Cardiac septum (tissue), 1 donor: Measurements from ENCODE around the gene LAMA4. TPM values are rescaled to one million over a fixed set of nuclear protein-coding genes. Genes with fewer than 3 reads are reported as not detected.

Experiments used
- DNase-seq: peaks from one replicate; pipeline ENCODE4 v3.0.0-alpha.2; 2020; ENCODE audit warnings: low spot score
- intact Hi-C: fragments of 100-400 bp; cut with DNase I; formaldehyde crosslinking; loops from one replicate; pipeline ENCODE4 v1.14.0; 2022
- total RNA-seq: library from RNA; stranded (reverse); fragmentation: NEBNext Ultra II Directional; extraction: Animal tissue kit (Norgen Biotek cat#: 25700); gene quantifications from one replicate; pipeline ENCODE4 v1.2.1, GENCODE V29; 2021
- donor health status: DM: no; HTN: no; CAD: no.

Gene LAMA4
- total RNA-seq, 1 donor from 2014 or later: 93.9 TPM

DNA sequence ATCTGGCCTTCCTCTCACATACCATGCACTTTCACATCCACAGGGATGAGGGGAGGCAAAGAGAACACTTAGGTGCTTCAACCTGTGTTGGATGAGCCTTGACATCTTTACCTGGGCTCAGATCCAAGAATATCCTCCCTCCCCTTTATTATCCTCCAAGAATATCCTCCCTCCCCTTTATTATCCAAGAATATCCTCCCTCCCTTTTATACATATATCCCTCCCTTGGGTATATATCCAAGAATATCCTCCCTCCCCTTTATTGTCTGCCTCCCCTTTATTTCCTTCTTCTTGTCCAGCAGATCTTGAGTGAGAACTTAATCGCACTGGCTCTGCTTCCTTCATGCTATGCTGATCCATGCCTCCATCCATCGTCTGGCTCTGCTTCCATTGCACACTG lies 30.3 kb downstream of the LAMA4 start:
- intact Hi-C loops: loop anchor here (5.0 kb wide), 1 partner anchor 42 kb away; no protein-coding TSS in a partner anchor

DNA sequence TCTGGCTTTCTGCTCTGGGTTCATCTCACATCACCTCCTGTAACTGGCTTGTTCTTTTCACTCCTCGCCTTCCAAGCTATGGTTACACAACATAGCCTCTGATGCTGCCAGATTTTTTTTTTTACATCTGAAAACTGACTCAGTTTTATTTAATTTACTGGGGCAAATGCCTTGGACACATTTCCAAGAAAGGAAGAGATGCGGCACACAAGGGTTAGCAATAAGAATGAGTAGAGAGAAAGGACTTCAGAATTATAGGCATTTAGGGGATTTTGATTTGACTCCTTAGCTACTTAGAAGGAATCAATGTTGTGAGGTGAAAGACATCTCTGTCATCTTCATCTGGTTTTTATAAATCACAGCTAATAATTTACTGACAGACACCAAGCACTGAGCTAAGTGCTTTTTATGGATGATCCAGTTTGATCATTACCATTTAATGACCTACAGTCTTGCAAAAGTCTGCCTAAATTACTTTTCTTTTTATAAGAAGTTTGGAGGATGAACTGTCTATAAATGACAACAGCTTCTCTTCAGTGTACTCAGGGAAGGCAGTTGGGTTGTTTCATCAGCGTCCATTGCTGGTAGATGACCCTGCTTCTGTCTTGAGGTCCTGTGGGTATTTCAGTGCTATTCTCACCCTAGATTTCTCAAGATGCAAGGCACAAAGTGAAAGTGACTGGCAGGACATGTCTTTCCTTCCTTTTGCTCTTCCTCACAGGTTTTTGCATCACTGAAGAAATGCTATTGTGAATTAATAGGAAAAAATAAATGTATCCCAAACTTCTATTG lies 31.1 kb downstream of the LAMA4 start:
- intact Hi-C loops: loop anchor here (5.0 kb wide), 1 partner anchor 41 kb away; no protein-coding TSS in a partner anchor
- DNase-seq: no peak

More for the DNA sequence above, 30.3 kb downstream of the LAMA4 start:
- no peak for DNase-seq

DNA sequence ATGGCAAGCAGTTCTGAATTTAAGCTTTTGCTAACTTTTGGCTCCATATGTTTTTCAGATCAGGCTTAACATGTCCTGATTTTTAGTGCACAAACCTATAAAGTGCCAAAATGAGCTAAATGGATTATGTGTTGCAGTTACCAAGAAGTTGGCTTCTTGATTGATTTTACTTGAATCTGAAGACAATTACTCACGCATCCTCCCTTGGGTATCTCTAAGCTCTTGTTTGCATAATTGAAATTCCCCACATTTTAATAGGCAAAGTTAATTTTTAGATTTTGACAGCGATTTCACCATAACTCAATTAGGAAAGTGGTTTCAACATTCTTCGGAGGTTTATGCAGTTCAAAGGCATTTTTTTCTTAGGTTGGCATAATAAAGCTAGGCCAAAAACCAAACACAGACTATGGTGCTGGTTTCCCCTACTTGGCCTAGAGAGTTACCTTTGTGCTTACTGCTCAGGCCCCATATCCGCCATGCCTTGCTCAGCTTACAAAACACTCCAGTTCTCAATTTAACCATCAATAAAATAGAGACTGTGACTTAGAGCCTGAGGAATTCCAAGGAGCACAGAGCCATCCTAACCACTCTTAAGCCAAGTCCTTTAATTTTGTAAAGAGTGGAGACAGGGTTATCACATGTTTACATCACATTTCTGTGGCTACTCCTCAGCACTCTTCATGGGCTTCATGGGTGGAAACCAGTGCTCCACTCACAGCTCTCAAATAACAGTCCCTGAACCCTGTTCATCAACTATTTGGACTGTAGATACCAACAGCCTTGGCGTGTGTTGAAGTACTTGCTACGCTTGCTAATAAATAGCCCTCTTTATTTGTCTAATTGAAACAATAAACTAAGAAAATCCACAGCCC lies 32.1 kb downstream of the LAMA4 start:
- intact Hi-C loops: loop anchor here (5.0 kb wide), 1 partner anchor 40 kb away; no protein-coding TSS in a partner anchor
- DNase-seq: no peak

DNA sequence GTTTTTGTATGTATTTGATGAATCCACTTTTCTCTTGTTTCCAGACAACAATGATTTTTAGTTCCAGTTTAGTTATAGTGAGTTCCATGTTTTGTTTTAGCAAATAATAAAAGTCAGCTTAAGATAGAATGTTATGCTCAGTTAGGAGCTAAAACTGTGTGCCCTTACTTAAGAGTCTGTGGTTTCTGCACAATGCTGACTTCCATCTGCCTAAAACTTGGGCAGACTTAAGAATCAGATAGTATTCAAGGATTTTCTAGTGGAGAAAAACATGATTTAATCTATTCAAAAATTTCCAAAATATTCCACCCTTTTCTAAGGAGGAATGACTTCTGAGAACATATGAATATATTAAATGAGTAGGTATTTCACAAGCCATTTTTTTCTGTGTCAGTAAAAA lies 32.8 kb downstream of the LAMA4 start:
- intact Hi-C loops: loop anchor here (5.0 kb wide), 1 partner anchor 39 kb away; no protein-coding TSS in a partner anchor
- DNase-seq: no peak

DNA sequence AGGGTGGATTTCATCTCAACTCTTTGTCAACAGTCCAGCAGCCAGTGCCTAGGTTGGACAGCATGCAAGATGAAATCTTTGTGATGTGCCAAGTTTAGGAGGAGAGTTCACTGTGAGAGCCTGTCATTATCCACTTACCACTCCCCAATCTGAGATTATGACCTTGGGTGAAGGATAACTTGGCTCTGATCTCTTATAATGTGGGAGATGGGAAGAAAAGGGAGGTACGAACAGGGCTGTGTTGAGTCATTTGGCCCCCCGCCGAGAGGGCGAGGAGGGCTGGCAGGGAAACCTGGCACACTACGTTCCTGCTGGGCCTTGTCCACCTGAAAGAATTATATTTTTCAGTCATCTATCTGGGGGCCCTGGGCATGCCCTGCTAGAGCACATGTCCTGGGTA lies 35.8 kb downstream of the LAMA4 start:
- no peak for DNase-seq
- intact Hi-C loops: loop anchor here (5.0 kb wide), 1 partner anchor 34 kb away; the partner anchor contains the start of gene LAMA4

DNA sequence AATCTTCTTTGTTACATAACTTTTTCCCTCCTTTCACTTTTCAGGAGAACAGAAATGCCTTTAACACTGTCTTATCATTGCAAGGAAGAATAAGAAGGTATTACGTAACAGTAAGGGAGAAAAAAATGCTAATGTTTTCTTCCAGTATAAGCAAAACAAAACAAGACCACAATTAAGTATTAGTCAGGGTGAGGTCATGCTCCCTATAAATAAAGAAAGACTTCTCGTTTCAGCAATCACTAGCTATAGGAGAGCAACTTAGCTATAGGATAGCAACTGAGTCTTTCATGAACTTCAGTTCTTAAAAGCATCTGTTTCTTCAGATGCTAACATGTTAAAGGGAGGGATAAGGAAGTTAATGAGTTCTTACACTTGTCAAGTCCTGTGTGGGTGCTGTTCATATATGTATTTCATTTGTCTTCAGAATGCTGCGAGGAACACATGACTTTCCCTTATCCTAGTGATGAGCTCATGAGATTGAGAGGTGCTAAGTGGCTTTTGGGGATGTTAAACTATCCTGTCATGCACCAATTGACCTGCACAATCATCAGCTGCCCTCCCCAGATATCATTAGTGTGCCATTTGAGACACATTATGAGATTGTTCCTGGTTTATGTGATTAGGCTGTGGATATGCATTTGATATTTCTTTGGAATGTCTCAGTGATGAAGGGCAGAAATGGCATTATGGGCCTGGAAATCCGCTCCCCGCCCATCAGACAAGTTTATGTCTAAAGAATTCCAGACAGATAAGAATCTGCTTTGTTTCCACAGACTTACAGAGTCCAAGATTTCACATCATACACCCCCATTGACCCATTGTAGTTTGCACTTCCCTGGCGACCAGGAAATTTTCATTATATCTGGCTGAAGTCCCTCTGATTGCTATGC lies 37.5 kb downstream of the LAMA4 start:
- no peak for DNase-seq
- intact Hi-C loops: loop anchor here (5.0 kb wide), 1 partner anchor 35 kb away; the partner anchor contains the start of gene LAMA4

DNA sequence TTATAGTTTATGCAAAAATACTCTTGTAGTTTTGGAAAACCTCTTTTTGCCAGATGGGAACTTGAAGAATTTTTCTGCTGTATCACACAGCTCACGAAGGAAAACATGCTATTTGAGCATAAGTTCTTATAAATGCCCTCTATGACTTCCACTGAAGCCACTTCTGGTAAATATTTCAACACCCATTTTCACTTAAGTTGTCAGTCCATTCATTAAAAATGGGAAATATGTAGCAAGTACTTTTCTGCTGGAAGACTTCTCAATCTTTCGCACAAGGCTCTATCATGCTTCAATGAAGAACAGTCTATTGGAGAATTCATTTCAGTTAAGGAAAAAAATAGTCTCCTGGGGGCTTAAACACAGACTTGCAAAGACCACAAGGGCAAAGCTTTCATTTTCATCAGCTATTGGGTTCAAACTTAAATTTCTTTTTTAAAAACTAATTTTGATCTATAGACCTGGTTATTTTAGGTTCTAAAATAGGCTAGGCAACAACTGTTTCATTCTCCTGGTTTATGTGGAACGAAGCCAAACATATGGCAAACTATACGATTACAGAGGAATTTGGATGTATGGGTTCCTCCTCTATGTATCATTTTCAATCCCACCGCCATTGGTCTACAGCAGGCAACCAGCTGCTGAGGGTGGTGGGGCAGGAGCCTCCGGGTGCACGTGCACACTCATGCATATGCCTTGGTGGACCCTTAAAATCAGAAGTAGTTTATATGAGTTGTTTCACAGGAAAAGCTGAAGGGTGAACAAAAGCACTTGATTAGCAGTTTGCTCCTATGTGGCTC lies 38.7 kb downstream of the LAMA4 start:
- intact Hi-C loops: loop anchor here (5.0 kb wide), 1 partner anchor 37 kb away; the partner anchor contains the start of gene LAMA4
- DNase-seq: no peak

DNA sequence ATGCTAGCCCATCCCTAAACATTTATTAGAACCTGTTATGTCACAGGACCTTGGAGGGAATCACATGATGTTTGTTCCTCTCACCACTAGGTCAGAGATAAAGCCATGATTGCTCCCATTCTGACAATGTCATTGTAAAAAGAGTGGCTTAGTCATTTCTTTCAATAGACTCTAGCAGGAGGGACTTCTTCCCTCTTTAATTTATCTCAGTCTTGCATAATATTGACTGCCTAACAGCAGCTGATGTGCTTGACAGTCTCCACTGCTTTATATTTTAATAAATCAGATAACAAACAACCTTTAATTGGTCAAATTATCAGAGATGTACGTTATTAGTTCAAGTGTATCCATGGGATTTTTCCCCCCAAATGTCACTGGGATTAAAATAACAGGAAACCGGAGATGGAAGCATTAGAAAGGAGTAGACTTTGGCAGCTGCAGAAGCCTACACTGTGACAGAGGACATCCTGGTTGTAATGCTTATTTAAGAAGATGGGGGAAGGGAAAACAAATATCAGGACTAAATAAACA lies 39.6 kb downstream of the LAMA4 start:
- intact Hi-C loops: loop anchor here (5.0 kb wide), 1 partner anchor 37 kb away; the partner anchor contains the start of gene LAMA4
- no peak for DNase-seq

DNA sequence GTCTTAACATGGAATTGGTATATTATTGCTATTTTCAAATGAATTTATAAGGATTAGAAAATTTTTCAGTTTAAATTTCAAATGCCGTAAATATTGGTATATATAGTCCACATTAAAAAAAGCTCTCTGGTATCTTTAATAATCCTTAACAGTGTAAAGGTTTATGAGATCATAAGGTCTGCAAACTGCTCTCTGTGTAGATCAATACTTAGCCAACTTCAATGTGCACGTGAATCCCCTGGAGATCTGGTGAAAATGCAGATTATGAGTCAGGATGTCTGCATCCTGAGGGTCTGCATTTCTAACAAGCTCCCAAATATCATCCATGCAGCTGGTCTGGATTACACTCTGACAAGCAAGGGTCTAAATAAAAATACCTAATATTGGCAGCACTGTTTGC lies 43.5 kb downstream of the LAMA4 start:
- DNase-seq: no peak
- intact Hi-C loops: no loop called here

DNA sequence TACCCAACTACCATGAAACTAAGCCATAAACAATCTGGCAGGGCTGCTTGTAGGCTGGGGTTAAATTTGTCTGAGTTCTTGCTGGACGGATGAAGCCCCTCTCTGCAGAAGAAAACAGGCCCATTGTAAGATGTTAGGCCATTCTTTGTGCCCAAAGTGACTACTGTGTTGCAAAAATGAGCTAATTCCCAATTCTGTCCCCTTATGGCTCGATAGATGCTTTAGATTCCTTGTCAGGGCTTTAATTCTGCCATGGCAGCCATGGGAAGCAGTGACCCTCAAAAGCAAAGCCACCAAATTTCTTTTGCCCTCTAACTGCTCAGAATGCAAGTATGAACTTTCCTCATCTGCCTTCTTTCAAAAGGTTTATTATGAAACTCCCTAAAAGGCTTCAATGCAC lies 45.2 kb downstream of the LAMA4 start:
- intact Hi-C loops: no loop called here
- no peak for DNase-seq

DNA sequence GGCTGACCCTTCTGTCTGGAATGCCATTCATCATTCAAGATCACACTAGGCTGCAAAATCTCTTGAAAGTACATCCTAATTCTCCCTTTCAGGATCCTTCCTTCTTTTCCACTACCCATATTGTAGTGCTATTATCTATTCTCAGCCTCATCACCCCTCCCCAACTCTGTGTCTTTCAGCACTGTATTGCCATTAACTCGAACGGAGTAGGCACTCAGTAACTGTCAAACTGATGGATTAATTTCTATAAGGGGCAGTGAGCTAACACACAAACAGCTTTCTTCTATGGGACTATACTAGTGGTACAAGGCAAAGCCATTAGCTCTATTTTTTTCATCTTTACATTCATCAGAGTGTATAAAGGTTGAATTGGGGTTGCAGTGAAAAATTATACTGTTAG lies 46.6 kb downstream of the LAMA4 start:
- intact Hi-C loops: no loop called here
- no peak for DNase-seq

DNA sequence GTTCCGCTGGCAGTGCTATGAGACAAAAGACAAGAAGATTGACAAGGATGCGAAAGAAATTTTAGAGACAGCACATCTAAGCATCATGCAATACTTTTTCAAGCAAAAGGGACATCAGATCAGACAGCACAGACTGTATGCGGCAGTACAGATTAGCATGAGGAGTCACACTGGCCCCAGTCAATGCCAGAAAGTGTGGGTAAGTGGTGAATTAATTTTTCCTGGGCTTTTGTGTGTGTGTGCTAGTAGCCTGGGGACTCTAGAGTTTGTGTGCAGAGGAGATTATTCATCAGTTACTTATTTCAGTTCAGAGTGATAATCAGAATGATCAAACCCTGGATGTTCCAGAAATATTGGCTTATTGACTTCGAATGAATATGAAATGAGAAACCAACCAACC lies 47.2 kb downstream of the LAMA4 start:
- intact Hi-C loops: no loop called here

DNA sequence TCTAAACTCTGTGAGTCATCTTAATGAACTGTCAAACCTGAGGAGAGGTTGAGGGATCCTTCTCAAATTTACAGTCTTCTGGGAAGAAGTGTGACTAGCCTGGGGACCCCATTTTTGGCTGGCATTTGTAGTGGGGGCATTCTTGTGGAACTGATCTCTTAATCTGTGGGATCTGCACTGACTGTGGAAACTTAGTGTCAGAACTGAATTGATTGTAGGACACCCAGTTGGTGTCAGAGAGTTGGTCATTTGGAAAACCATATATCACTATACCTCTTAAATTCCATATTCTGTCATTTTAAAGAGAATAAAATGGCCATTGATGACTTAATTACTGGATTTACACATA lies 48.3 kb downstream of the LAMA4 start:
- DNase-seq: no peak
- intact Hi-C loops: no loop called here

More for the DNA sequence above, 47.2 kb downstream of the LAMA4 start:
- DNase-seq: no peak

DNA sequence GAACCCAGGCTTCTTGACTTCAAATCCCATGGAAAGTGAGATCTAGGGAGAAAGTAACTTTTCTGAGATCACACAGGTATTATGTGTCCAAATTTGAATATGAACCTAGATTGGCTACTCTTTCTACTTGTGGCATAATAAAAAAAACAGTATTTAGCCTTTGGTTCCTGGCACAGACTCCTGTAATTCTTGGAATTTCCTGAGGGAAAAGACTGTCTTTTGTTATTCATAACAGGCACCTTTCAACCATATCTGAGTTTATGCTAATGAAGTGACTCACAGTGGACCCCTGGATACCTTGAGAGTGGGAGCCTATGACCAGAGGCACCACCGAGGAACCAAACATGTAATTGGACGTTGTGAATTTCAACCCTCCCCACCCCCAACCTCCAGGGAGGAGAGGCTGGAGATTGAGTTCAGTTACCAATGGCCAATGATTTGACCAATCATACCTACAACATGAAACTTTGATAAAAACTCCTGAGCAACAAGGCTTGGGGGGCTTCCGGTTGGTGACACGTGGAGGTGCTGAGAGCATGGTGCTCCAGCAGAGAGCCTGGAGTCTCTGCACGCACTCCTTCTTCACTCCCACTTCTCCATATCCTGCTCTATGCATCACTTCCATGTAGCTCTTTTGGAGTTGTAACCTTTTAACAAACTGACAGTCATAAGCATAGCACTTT lies 48.8 kb downstream of the LAMA4 start:
- intact Hi-C loops: no loop called here
- DNase-seq: no peak

DNA sequence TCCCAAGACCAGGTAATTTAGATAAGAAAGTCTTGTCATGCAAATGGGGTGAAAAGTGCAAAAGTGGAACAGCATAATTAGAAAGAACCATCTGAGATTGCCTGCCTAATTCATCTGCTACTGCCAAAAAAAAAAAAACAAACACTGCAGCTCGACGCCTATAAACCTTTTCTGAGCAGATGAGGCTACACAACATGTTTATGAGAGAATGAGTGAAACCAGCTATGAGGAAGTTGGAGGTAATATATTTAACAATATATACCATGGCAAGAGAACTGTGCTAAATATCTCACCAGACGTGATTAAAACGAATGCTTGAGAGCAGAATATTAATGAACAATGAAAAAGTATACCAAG lies 50.0 kb downstream of the LAMA4 start:
- intact Hi-C loops: no loop called here
- no peak for DNase-seq

DNA sequence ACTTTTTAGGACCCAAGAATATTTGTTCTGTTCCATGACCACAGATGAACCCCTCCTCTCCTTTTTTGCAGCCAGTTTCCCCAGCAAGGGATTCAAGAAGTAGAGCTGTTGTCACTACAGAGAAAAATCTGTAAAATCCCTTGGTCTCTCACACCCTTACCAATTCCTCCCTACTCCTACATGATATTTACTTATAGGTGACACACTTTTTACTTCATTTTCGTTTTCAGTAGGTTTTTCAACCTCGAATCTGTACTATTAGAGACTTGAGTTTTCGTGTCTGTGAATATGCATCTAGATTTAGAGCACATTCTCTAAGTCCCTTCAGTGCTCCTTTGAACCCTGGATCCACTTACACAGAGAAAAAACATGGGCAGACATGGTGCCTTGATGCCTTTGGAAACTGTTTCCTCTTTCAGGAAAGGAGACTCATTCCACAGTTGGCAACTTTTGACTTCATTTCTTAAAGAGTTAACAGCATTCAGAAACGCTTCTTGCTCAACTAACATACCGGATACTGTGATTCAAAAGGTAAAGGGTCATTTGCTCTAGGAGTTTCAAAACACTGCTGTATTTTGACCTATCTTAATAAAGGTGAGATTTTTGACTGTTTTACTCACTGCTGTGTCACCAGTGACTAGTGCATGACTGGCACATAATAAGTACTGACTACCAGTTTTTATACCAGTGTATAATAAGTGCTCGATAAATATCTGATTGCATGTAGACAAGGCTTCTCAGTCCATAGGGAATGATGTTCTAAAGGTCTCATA lies 50.6 kb downstream of the LAMA4 start:
- DNase-seq: no peak
- intact Hi-C loops: no loop called here
